CD4-positive, CD25-positive, alpha-beta regulatory T cell (primary cell): ENCODE results near the gene ZNF462. TPM values are rescaled to one million over a fixed set of nuclear protein-coding genes. Genes with fewer than 3 reads are reported as not detected.

Experiments used
- ATAC-seq, 2 donors: fragments of 150-1000 bp; cut with Tn5 transposase; one replicate each; pipeline ENCODE4 v1.10.0; 2021; ENCODE audit warnings: low read depth in 2 of 2, moderate number of reproducible peaks in 2 of 2, moderate library complexity in 1 of 2
- DNase-seq, 3 donors: peaks; one replicate each; pipeline versions ENCODE4 v3.0.0 to v3.0.0-alpha.2; 2012 to 2022; ENCODE audit warnings: mixed read lengths in 1 of 3
- H3K27ac ChIP-seq: one replicate; pipeline ENCODE4 v1.7.0; 2013; ENCODE audit warnings: mild to moderate bottlenecking, low read length; ENCODE audit not compliant: insufficient read depth, poor library complexity, severe bottlenecking
- H3K27me3 ChIP-seq: one replicate; pipeline ENCODE4 v1.7.0; 2013; ENCODE audit warnings: low read length; ENCODE audit not compliant: control insufficient read depth, insufficient read depth
- H3K36me3 ChIP-seq: one replicate; pipeline ENCODE4 v1.7.0; 2013; ENCODE audit warnings: mild to moderate bottlenecking, low read length, moderate library complexity; ENCODE audit not compliant: control insufficient read depth, insufficient read depth
- H3K4me1 ChIP-seq: 2 replicates; pipeline ENCODE4 v1.7.0; 2013; ENCODE audit warnings: mild to moderate bottlenecking, low read length; ENCODE audit not compliant: insufficient read depth, control insufficient read depth, poor library complexity, severe bottlenecking
- H3K4me3 ChIP-seq: one replicate; pipeline ENCODE4 v1.7.0; 2013; ENCODE audit warnings: low read depth, mild to moderate bottlenecking, low read length, moderate library complexity
- H3K9me3 ChIP-seq, 2 experiments: 1 replicate in 1 of 2; 2 replicates in 1 of 2; pipeline ENCODE4 v1.7.0; 2013; ENCODE audit warnings: low read length in 2 of 2, mild to moderate bottlenecking in 1 of 2, moderate library complexity in 1 of 2; ENCODE audit not compliant: control insufficient read depth in 2 of 2
- H3K27ac Mint-ChIP-seq, 3 donors: one replicate each; pipeline ENCODE4 v1.8.0; 2020 to 2022; ENCODE audit warnings: mild to moderate bottlenecking in 3 of 3, mixed read lengths in 3 of 3, moderate library complexity in 2 of 3
- H3K27me3 Mint-ChIP-seq: one replicate; pipeline ENCODE4 v1.8.0; 2022; ENCODE audit warnings: mild to moderate bottlenecking, mixed read lengths
- H3K36me3 Mint-ChIP-seq: one replicate; pipeline ENCODE4 v1.8.0; 2020; ENCODE audit warnings: mixed read lengths
- H3K4me1 Mint-ChIP-seq, 4 donors: one replicate each; pipeline ENCODE4 v1.8.0; 2020 to 2022; ENCODE audit warnings: mixed read lengths in 4 of 4, mild to moderate bottlenecking in 1 of 4
- H3K4me3 Mint-ChIP-seq, 4 donors: one replicate each; pipeline ENCODE4 v1.8.0; 2020 to 2022; ENCODE audit warnings: mild to moderate bottlenecking in 4 of 4, mixed read lengths in 4 of 4, moderate library complexity in 3 of 4
- H3K9me3 Mint-ChIP-seq, 7 donors: one replicate each; pipeline ENCODE4 v1.8.0; 2020 to 2022; ENCODE audit warnings: mixed read lengths in 7 of 7, mild to moderate bottlenecking in 3 of 7, moderate library complexity in 2 of 7
- polyA plus RNA-seq, 4 donors: library from polyadenylated mRNA; unstranded; fragments of 300-500 nt; fragmentation: Illumina TruSeq; gene quantifications; one replicate each; pipeline ENCODE4 v1.2.3, GENCODE V29; 2021
- total RNA-seq: library from RNA; stranded (reverse); gene quantifications from one replicate; pipeline ENCODE4 v1.2.3, GENCODE V29; 2022

ZNF462 gene
- total and polyA plus RNA-seq, 5 donors from 2014 or later = 0.62 to 1.7 TPM; not detected in 3

GRCh38 chr9:107044872-107045271 is 181.9 kb downstream of the ZNF462 start:
- DNase-seq (no peak), ATAC-seq (no peak)
- peaks cover 0 to 3% (median 0%) of the 10 kb centered on the region in 7 donors for H3K9me3 Mint-ChIP-seq
- no peaks in the 10 kb centered on the region for H3K27me3 ChIP-seq
- H3K27ac ChIP-seq = no peak overlapping the region
- no peaks in the 10 kb centered on the region for H3K27me3 Mint-ChIP-seq
- no peaks in the 10 kb centered on the region for H3K4me1 Mint-ChIP-seq
- H3K9me3 ChIP-seq = no peaks in the 10 kb centered on the region
- H3K36me3 Mint-ChIP-seq = no peaks in the 10 kb centered on the region
- no peak overlapping the region for H3K4me3 ChIP-seq
- no peaks in the 10 kb centered on the region for H3K36me3 ChIP-seq
- H3K4me3 Mint-ChIP-seq = no peak overlapping the region
- no peak overlapping the region for H3K27ac Mint-ChIP-seq
- no peaks in the 10 kb centered on the region for H3K4me1 ChIP-seq

- Histone ChIP-seq H3K4me1 (no peaks in the 10 kb centered on the region), H3K9me3 (no peaks in the 10 kb centered on the region), H3K36me3 (no peaks in the 10 kb centered on the region), H3K27ac (no peak overlapping the region), H3K4me3 (no peak overlapping the region), H3K27me3 (no peaks in the 10 kb centered on the region)
- ATAC-seq (no peak), DNase-seq (no peak)
- Mint-ChIP-seq H3K4me3 (no peak overlapping the region), H3K27ac (no peak overlapping the region), H3K27me3 (no peaks in the 10 kb centered on the region), H3K36me3 (no peaks in the 10 kb centered on the region), H3K4me1 (no peaks in the 10 kb centered on the region), H3K9me3 (peaks cover 0 to 5% (median 0%) of the 10 kb centered on the region in 7 donors)
Observed at GRCh38 chr9:107046692-107047091, 183.7 kb downstream of the ZNF462 start.

GRCh38 chr9:107049046-107049802 is 186.3 kb downstream of the ZNF462 start:
- Histone ChIP-seq H3K4me1 (no peaks in the 10 kb centered on the region), H3K27me3 (no peaks in the 10 kb centered on the region), H3K36me3 (no peaks in the 10 kb centered on the region), H3K27ac (no peak overlapping the region), H3K4me3 (no peak overlapping the region), H3K9me3 (no peaks in the 10 kb centered on the region)
- no peak overlapping the region for H3K4me3 Mint-ChIP-seq
- DNase-seq = no peak
- H3K27me3 Mint-ChIP-seq = no peaks in the 10 kb centered on the region
- H3K36me3 Mint-ChIP-seq = no peaks in the 10 kb centered on the region
- no peak overlapping the region for H3K27ac Mint-ChIP-seq
- no peak for ATAC-seq
- H3K4me1 Mint-ChIP-seq = no peaks in the 10 kb centered on the region
- H3K9me3 Mint-ChIP-seq = peaks cover 0 to 4% (median 0%) of the 10 kb centered on the region in 7 donors

- H3K4me1 ChIP-seq = no peaks in the 10 kb centered on the region
- no peaks in the 10 kb centered on the region for H3K4me1 Mint-ChIP-seq
- H3K27me3 ChIP-seq = no peaks in the 10 kb centered on the region
- no peak for DNase-seq
- H3K9me3 ChIP-seq = no peaks in the 10 kb centered on the region
- no peak overlapping the region for H3K4me3 Mint-ChIP-seq
- H3K36me3 ChIP-seq = no peaks in the 10 kb centered on the region
- ATAC-seq = no peak
- no peak overlapping the region for H3K27ac ChIP-seq
- no peak overlapping the region for H3K4me3 ChIP-seq
- no peaks in the 10 kb centered on the region for H3K27me3 Mint-ChIP-seq
- no peak overlapping the region for H3K27ac Mint-ChIP-seq
- H3K36me3 Mint-ChIP-seq = no peaks in the 10 kb centered on the region
- peaks cover 0 to 4% (median 0%) of the 10 kb centered on the region in 7 donors for H3K9me3 Mint-ChIP-seq
Observed at GRCh38 chr9:107049803-107050184, 186.8 kb downstream of the ZNF462 start.

GRCh38 chr9:107051392-107051791 is 188.4 kb downstream of the ZNF462 start:
- H3K9me3 ChIP-seq = no peaks in the 10 kb centered on the region
- no peaks in the 10 kb centered on the region for H3K27me3 Mint-ChIP-seq
- no peak overlapping the region for H3K4me3 ChIP-seq
- ATAC-seq (no peak), DNase-seq (no peak)
- H3K27ac Mint-ChIP-seq = no peak overlapping the region
- no peaks in the 10 kb centered on the region for H3K4me1 Mint-ChIP-seq
- H3K4me1 ChIP-seq = no peaks in the 10 kb centered on the region
- no peaks in the 10 kb centered on the region for H3K36me3 ChIP-seq
- H3K9me3 Mint-ChIP-seq = peaks cover 0 to 4% (median 1%) of the 10 kb centered on the region in 7 donors
- H3K27me3 ChIP-seq = no peaks in the 10 kb centered on the region
- H3K27ac ChIP-seq = no peak overlapping the region
- no peak overlapping the region for H3K4me3 Mint-ChIP-seq
- no peaks in the 10 kb centered on the region for H3K36me3 Mint-ChIP-seq

- no peak for DNase-seq
- Histone ChIP-seq H3K4me1 (no peaks in the 10 kb centered on the region), H3K27me3 (no peaks in the 10 kb centered on the region), H3K36me3 (no peaks in the 10 kb centered on the region), H3K9me3 (no peaks in the 10 kb centered on the region), H3K4me3 (no peak overlapping the region), H3K27ac (no peak overlapping the region)
- Mint-ChIP-seq H3K27me3 (no peaks in the 10 kb centered on the region), H3K4me1 (no peaks in the 10 kb centered on the region), H3K27ac (no peak overlapping the region), H3K36me3 (no peaks in the 10 kb centered on the region), H3K4me3 (no peak overlapping the region), H3K9me3 (peaks cover 0 to 6% (median 0%) of the 10 kb centered on the region in 7 donors)
- no peak for ATAC-seq
Observed at GRCh38 chr9:107054146-107054545, 191.2 kb downstream of the ZNF462 start.

- DNase-seq = no peak
- Mint-ChIP-seq H3K4me3 (no peak overlapping the region), H3K27me3 (no peaks in the 10 kb centered on the region), H3K27ac (no peak overlapping the region), H3K4me1 (no peaks in the 10 kb centered on the region), H3K9me3 (peaks cover 0 to 3% (median 0%) of the 10 kb centered on the region in 7 donors), H3K36me3 (no peaks in the 10 kb centered on the region)
- Histone ChIP-seq H3K27ac (no peak overlapping the region), H3K27me3 (no peaks in the 10 kb centered on the region), H3K36me3 (no peaks in the 10 kb centered on the region), H3K4me3 (no peak overlapping the region), H3K4me1 (no peaks in the 10 kb centered on the region), H3K9me3 (no peaks in the 10 kb centered on the region)
- ATAC-seq = no peak
Observed at GRCh38 chr9:107059220-107059619, 196.3 kb downstream of the ZNF462 start.

GRCh38 chr9:107060062-107060461 is 197.1 kb downstream of the ZNF462 start:
- H3K36me3 ChIP-seq = no peaks in the 10 kb centered on the region

More at GRCh38 chr9:107060062-107060461, 197.1 kb downstream of the ZNF462 start:
- no peak for DNase-seq
- H3K36me3 Mint-ChIP-seq = no peaks in the 10 kb centered on the region
- no peaks in the 10 kb centered on the region for H3K27me3 Mint-ChIP-seq
- H3K4me1 Mint-ChIP-seq = no peaks in the 10 kb centered on the region
- Histone ChIP-seq H3K9me3 (no peaks in the 10 kb centered on the region), H3K27ac (no peak overlapping the region), H3K4me3 (no peak overlapping the region), H3K4me1 (no peaks in the 10 kb centered on the region), H3K27me3 (no peaks in the 10 kb centered on the region)
- peaks cover 0 to 3% (median 0%) of the 10 kb centered on the region in 7 donors for H3K9me3 Mint-ChIP-seq
- H3K27ac Mint-ChIP-seq = no peak overlapping the region
- no peak overlapping the region for H3K4me3 Mint-ChIP-seq
- no peak for ATAC-seq
